ENCODE measurements around the gene CKS1B. TPM values are rescaled to one million over a fixed set of nuclear protein-coding genes. Genes with fewer than 3 reads are reported as not detected.

CKS1B gene
- total and polyA plus RNA-seq, 9 of the 15 experiments (the other 6 are each of a cell fraction or from before 2014, with no cell fraction given): 215 to 1,103 (median 460) TPM

GRCh38 chr1:154975409-154976059 is 1.1 kb downstream of the CKS1B start (continued):
- TF ChIP-seq PRDM10 (IDR thresholded peaks at IDR 0.05; ENCODE audit: partially characterized antibody) (peak; percentile 33), GTF2F1 (IDR thresholded peaks at IDR 0.05; ENCODE audit: low read depth, low read length) (no peak), ETV1 (tag; conservative IDR thresholded peaks at IDR 0.05; ENCODE audit: low read depth) (no peak), HDAC6 (IDR thresholded peaks at IDR 0.05; ENCODE audit: low read depth, low read length) (no peak), NBN (IDR thresholded peaks at IDR 0.05; ENCODE audit: low read depth) (no peak), HMGXB4 (CRISPR knock-in tag; IDR thresholded peaks at IDR 0.05) (0 out of 2 replicates have a peak, but pooled peaks have one; percentile 9), KDM4B (IDR thresholded peaks at IDR 0.05; ENCODE audit: borderline replicate concordance in 2 of 2, low read depth in 1 of 2) (no peak), HINFP (tag; conservative IDR thresholded peaks at IDR 0.05; ENCODE audit: low read depth) (no peak), ZZZ3 (IDR thresholded peaks at IDR 0.05) (no peak), THRAP3 (IDR thresholded peaks at IDR 0.05; ENCODE audit: borderline replicate concordance) (no peak), BHLHE40 (IDR thresholded peaks at IDR 0.05; ENCODE audit: low read length) (no peak), ZNF584 (CRISPR knock-in tag; IDR thresholded peaks at IDR 0.05; ENCODE audit: low read depth) (no peak), ZNF217 (CRISPR knock-in tag; IDR thresholded peaks at IDR 0.05) (no peak), BRD9 (IDR thresholded peaks at IDR 0.05; ENCODE audit: low read depth, partially characterized antibody) (peak; percentile 33), SMAD2 (IDR thresholded peaks at IDR 0.05; ENCODE audit: low read depth, low read length) (no peak), ZNF77 (CRISPR knock-in tag; IDR thresholded peaks at IDR 0.05) (no peak), YY1 (IDR thresholded peaks at IDR 0.05; ENCODE audit: borderline replicate concordance in 1 of 3, control insufficient read depth in 1 of 3, extremely low read depth in 1 of 3, insufficient read depth in 3 of 3, insufficient read length in 1 of 3, insufficient replicate concordance in 2 of 3, low read depth in 1 of 3, low read length in 2 of 3) (peak in 2 of 3 experiments; percentile 67 to 76), TBP (optimal IDR thresholded peaks at IDR 0.05; ENCODE audit: low read depth, low read length) (no peak), RAD21 (CRISPR knock-in tag; conservative IDR thresholded peaks at IDR 0.05 in 1 of 2, IDR thresholded peaks at IDR 0.05 in 1 of 2) (no peak)
